Hematopoietic multipotent progenitor cell treated with erythropoietin and hydrocortisone succinate and interleukin-3 and kit ligand, for 17 days (in vitro differentiated cells): Measurements from ENCODE around the gene RSBN1L.

Experiments
- DNase-seq: peaks from one replicate; pipeline ENCODE4 v3.0.0-alpha.2; 2015; ENCODE audit warnings: low spot score

The RSBN1L gene

GRCh38 chr7:77806425-77806824, 110.2 kb downstream of the RSBN1L start:
- DNase-seq: no peak

- DNase-seq: no peak
Measured at GRCh38 chr7:77808517-77808916, 112.3 kb downstream of the RSBN1L start.

GRCh38 chr7:77811516-77812289, 115.4 kb downstream of the RSBN1L start:
- no peak for DNase-seq

- DNase-seq: no peak
Measured at GRCh38 chr7:77812290-77812685, 116.0 kb downstream of the RSBN1L start.

- DNase-seq: no peak
Measured at GRCh38 chr7:77813180-77813579, 116.9 kb downstream of the RSBN1L start.

GRCh38 chr7:77819021-77819420, 122.8 kb downstream of the RSBN1L start:
- no peak for DNase-seq

- no peak for DNase-seq
Measured at GRCh38 chr7:77820967-77821366, 124.7 kb downstream of the RSBN1L start.

GRCh38 chr7:77822269-77822668, 126.0 kb downstream of the RSBN1L start:
- no peak for DNase-seq

- DNase-seq: no peak
Measured at GRCh38 chr7:77823787-77824186, 127.5 kb downstream of the RSBN1L start.

GRCh38 chr7:77824636-77825035, 128.4 kb downstream of the RSBN1L start:
- DNase-seq: no peak

- no peak for DNase-seq
Measured at GRCh38 chr7:77825131-77825530, 128.9 kb downstream of the RSBN1L start.

- DNase-seq: no peak
Measured at GRCh38 chr7:77826300-77826699, 130.0 kb downstream of the RSBN1L start.

- no peak for DNase-seq
Measured at GRCh38 chr7:77827999-77828398, 131.7 kb downstream of the RSBN1L start.

GRCh38 chr7:77830649-77831355, 134.5 kb downstream of the RSBN1L start:
- DNase-seq: no peak

- no peak for DNase-seq
Measured at GRCh38 chr7:77831481-77831880, 135.2 kb downstream of the RSBN1L start.

- no peak for DNase-seq
Measured at GRCh38 chr7:77831953-77832352, 135.7 kb downstream of the RSBN1L start.
